DOHH2 (cell line): ENCODE measurements around the gene NGEF.

Experiments used
- CTCF ChIP-seq: fragments of 200-600 bp; sonication (generic); IDR thresholded peaks from one replicate; pipeline ENCODE4 v1.5.1; 2014; ENCODE audit warnings: antibody characterized with exemption, mild to moderate bottlenecking, low read depth, low read length; ENCODE audit not compliant: poor library complexity, severe bottlenecking
- EZH2phosphoT487 ChIP-seq: fragments of 200-600 bp; sonication (generic); IDR thresholded peaks from 2 replicates; pipeline ENCODE4 v1.6.1; 2017; ENCODE audit warnings: borderline replicate concordance, mild to moderate bottlenecking, antibody characterized with exemption, low read length, moderate library complexity, mixed read lengths

DNA sequence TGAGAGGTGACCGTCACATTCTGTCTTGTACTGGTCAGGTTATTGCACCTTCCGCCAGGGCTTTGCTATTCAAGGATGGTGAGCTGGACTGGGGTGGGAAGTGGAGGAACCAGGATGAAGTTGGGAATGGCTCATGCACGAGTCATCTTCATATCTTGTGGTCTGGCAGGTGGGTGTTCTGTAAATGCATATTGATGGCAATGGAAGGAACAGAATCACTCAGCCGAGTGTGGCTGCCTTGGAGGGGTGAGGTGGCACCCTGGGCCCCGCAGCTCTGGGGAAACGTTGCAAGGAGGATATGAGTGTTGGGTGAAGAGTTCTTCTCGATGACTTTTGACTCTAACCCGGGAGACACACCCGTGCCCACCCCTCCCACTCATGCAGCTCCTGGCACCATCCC lies 20.6 kb upstream of the NGEF start:
- no peak for TF ChIP-seq CTCF
- TF ChIP-seq EZH2phosphoT487 = no peak
